Right atrium auricular region (tissue), 2 donors: Measurements from ENCODE around the gene CLCF1. TPM values are rescaled to one million over a fixed set of nuclear protein-coding genes. Genes with fewer than 3 reads are reported as not detected.
A peak's percentile ranks its signal among the peaks of the same experiment; 100 is the strongest.
"Not testable (repeated sequence)": the region's sequence is repeated elsewhere in the genome, so short reads cannot be mapped to it uniquely, and the experiment has no call there.

Source experiments
- DNase-seq: peaks from one replicate; pipeline ENCODE4 v3.0.0-alpha.2; 2019; ENCODE audit warnings: low spot score
- H3K27ac ChIP-seq, 2 donors: fragments of 200-600 bp; sonication (generic); 1 replicate in 1 of 2; 2 replicates in 1 of 2; pipeline ENCODE4 v1.5.1; 2016 to 2019
- H3K27me3 ChIP-seq, 2 donors: fragments of 200-600 bp; sonication (generic); one replicate each; pipeline versions ENCODE4 v1.5.1 to v1.6.0; 2017 to 2019
- H3K36me3 ChIP-seq: fragments of 200-600 bp; sonication (generic); one replicate; pipeline ENCODE4 v1.5.1; 2016
- H3K4me1 ChIP-seq, 2 donors: fragments of 200-600 bp; sonication (generic); one replicate each; pipeline versions ENCODE4 v1.5.1 to v1.6.0; 2017 to 2019
- H3K4me3 ChIP-seq, 2 donors: fragments of 200-600 bp; sonication (generic); 1 replicate in 1 of 2; 2 replicates in 1 of 2; pipeline ENCODE4 v1.5.1; 2017 to 2019; ENCODE audit warnings: mild to moderate bottlenecking in 1 of 2, moderate library complexity in 1 of 2
- H3K9me3 ChIP-seq, 2 donors: fragments of 200-600 bp; sonication (generic); one replicate each; pipeline ENCODE4 v1.5.1; 2019
- CTCF ChIP-seq, 2 donors: fragments of 200-600 bp; sonication (generic); IDR thresholded peaks; one replicate each; pipeline ENCODE4 v1.5.1; 2019; ENCODE audit warnings: antibody characterized with exemption in 2 of 2
- total RNA-seq, 2 donors: library from RNA; depleted of rRNA; stranded (reverse); fragments of >200 nt; gene quantifications; one replicate each; pipeline ENCODE4 v1.1.0, GENCODE V29; 2016

CLCF1 gene
- total RNA-seq, 2 donors from 2014 or later: 2.7 to 18.0 TPM

GRCh38 chr11:67406420-67406968 is 33.1 kb upstream of the CLCF1 start:
- no peaks in the 10 kb centered on the region for H3K36me3 ChIP-seq
- TF ChIP-seq CTCF (IDR thresholded peaks at IDR 0.05): no peak
- H3K27me3 ChIP-seq: no peaks in the 10 kb centered on the region
- DNase-seq: no peak
- H3K27ac ChIP-seq: peak overlapping the region in 1 of 2 donors; percentile 39
- H3K4me3 ChIP-seq: no peak overlapping the region
- H3K9me3 ChIP-seq: no peaks in the 10 kb centered on the region
- H3K4me1 ChIP-seq: peaks cover 0 to 34% of the 10 kb centered on the region in 2 donors

GRCh38 chr11:67405688-67406339 is 32.4 kb upstream of the CLCF1 start:
- Histone ChIP-seq H3K27me3 (no peaks in the 10 kb centered on the region), H3K4me3 (no peak overlapping the region), H3K27ac (no peak overlapping the region), H3K9me3 (no peaks in the 10 kb centered on the region), H3K4me1 (peaks cover 0 to 38% of the 10 kb centered on the region in 2 donors), H3K36me3 (no peaks in the 10 kb centered on the region)
- TF ChIP-seq CTCF (IDR thresholded peaks at IDR 0.05): no peak
- DNase-seq: no peak

GRCh38 chr11:67405196-67405567 is 31.8 kb upstream of the CLCF1 start:
- H3K9me3 ChIP-seq: no peaks in the 10 kb centered on the region
- H3K4me3 ChIP-seq: no peak overlapping the region
- no peak for TF ChIP-seq CTCF (IDR thresholded peaks at IDR 0.05)
- DNase-seq: no peak
- H3K27ac ChIP-seq: no peak overlapping the region
- no peaks in the 10 kb centered on the region for H3K27me3 ChIP-seq
- H3K36me3 ChIP-seq: no peaks in the 10 kb centered on the region
- peaks cover 0 to 44% of the 10 kb centered on the region in 2 donors for H3K4me1 ChIP-seq

- no peak for TF ChIP-seq CTCF (IDR thresholded peaks at IDR 0.05)
- peaks cover 0 to 50% of the 10 kb centered on the region in 2 donors for H3K4me1 ChIP-seq
- no peak overlapping the region for H3K27ac ChIP-seq
- no peaks in the 10 kb centered on the region for H3K27me3 ChIP-seq
- H3K9me3 ChIP-seq: no peaks in the 10 kb centered on the region
- no peak for DNase-seq
- peaks cover 2% of the 10 kb centered on the region for H3K36me3 ChIP-seq
- no peak overlapping the region for H3K4me3 ChIP-seq
Measured at GRCh38 chr11:67404515-67405195, 31.3 kb upstream of the CLCF1 start.

- not testable (repeated sequence) for DNase-seq, H3K27ac ChIP-seq
- peaks cover 0 to 46% of the 10 kb centered on the region in 2 donors for H3K4me1 ChIP-seq
Measured at GRCh38 chr11:67403085-67403484, 29.7 kb upstream of the CLCF1 start.

GRCh38 chr11:67402192-67402839 is 28.9 kb upstream of the CLCF1 start:
- DNase-seq, H3K9me3 ChIP-seq, H3K27me3 ChIP-seq: not testable (repeated sequence)
- Histone ChIP-seq H3K36me3 (peaks cover 24% of the 10 kb centered on the region), H3K4me1 (peaks cover 0 to 42% of the 10 kb centered on the region in 2 donors), H3K27ac (peak overlapping the region; percentile 95), H3K4me3 (peak overlapping the region; percentile 31 to 93)

More at GRCh38 chr11:67403085-67403484, 29.7 kb upstream of the CLCF1 start:
- H3K4me3 ChIP-seq, H3K27me3 ChIP-seq, H3K9me3 ChIP-seq: not testable (repeated sequence)
- peaks cover 17% of the 10 kb centered on the region for H3K36me3 ChIP-seq
